K562 (cell line): Measurements from ENCODE around the gene ZFP3. TPM values are rescaled to one million over a fixed set of nuclear protein-coding genes. Genes with fewer than 3 reads are reported as not detected.

Source experiments
- DIDO1 ChIP-seq: fragments of 450-650 bp; IDR thresholded peaks from 2 replicates; pipeline ENCODE4 v1.6.1; 2016; ENCODE audit warnings: low read depth, missing biosample characterization, missing genetic modification characterization
- E2F3 ChIP-seq: fragments of 250-450 bp; sonication (Bioruptor Pico); IDR thresholded peaks from 2 replicates; pipeline ENCODE4 v1.4.0; 2020; ENCODE audit warnings: mild to moderate bottlenecking
- ETV6 ChIP-seq, 3 experiments: fragments of 150-350 bp in 1 of 3; sonication (generic) in 1 of 3; formaldehyde crosslinking in 1 of 3; IDR thresholded peaks; 2 replicates each; pipeline versions ENCODE4 v1.6.1 to v1.8.0; 2014 to 2022; ENCODE audit warnings: borderline replicate concordance in 2 of 3, low read depth in 2 of 3, antibody characterized with exemption in 1 of 3, low read length in 1 of 3, mild to moderate bottlenecking in 1 of 3, missing genetic modification reagents in 1 of 3
- FOXA1 ChIP-seq: fragments of 450-650 bp; IDR thresholded peaks from 2 replicates; pipeline ENCODE4 v1.6.1; 2016; ENCODE audit warnings: mild to moderate bottlenecking, borderline replicate concordance
- GTF2F1 ChIP-seq: IDR thresholded peaks from 2 replicates; pipeline ENCODE4 v1.6.1; 2011; ENCODE audit warnings: low read depth, low read length, improper control_type of control experiment
- MBD2 ChIP-seq: sonication (generic); IDR thresholded peaks from 2 replicates; pipeline ENCODE4 v1.6.1; 2016; ENCODE audit warnings: low read depth, borderline replicate concordance
- POLR2G ChIP-seq: fragments of 200-400 bp; formaldehyde crosslinking; IDR thresholded peaks from 2 replicates; pipeline ENCODE4 v1.6.1; 2017; ENCODE audit warnings: low read depth, mild to moderate bottlenecking, antibody characterized with exemption, low read length, moderate library complexity
- RB1 ChIP-seq: fragments of 450-650 bp; IDR thresholded peaks from 2 replicates; pipeline ENCODE4 v1.6.1; 2017; ENCODE audit warnings: low read depth, mild to moderate bottlenecking
- RBM17 ChIP-seq: fragments of 200-400 bp; formaldehyde crosslinking; IDR thresholded peaks from 2 replicates; pipeline ENCODE4 v1.6.1; 2017; ENCODE audit warnings: low read depth, mild to moderate bottlenecking, low read length, borderline replicate concordance
- TEAD4 ChIP-seq, 2 experiments: sonication (generic) in 1 of 2; formaldehyde crosslinking in 1 of 2; IDR thresholded peaks; 2 replicates each; pipeline versions ENCODE4 v1.6.1 to v1.8.0; 2012 to 2022; ENCODE audit warnings: borderline replicate concordance in 1 of 2, inconsistent platforms in 1 of 2, low read length in 1 of 2, mild to moderate bottlenecking in 1 of 2, missing genetic modification reagents in 1 of 2
- TGIF2 ChIP-seq: sonication (generic); formaldehyde crosslinking; IDR thresholded peaks from 2 replicates; pipeline ENCODE4 v1.8.1; 2022; ENCODE audit warnings: mild to moderate bottlenecking, missing genetic modification reagents, moderate library complexity
- YY1 ChIP-seq, 3 experiments: IDR thresholded peaks; 2 replicates each; pipeline ENCODE4 v1.6.1; 2011; ENCODE audit warnings: low read length in 2 of 3, mild to moderate bottlenecking in 2 of 3, moderate library complexity in 2 of 3, borderline replicate concordance in 1 of 3, control low read depth in 1 of 3, low read depth in 1 of 3; ENCODE audit not compliant: insufficient read depth in 3 of 3, insufficient replicate concordance in 2 of 3, control insufficient read depth in 1 of 3, insufficient read length in 1 of 3; ENCODE audit errors: extremely low read depth in 1 of 3
- ZNF507 ChIP-seq: conservative IDR thresholded peaks from 2 replicates; pipeline ENCODE4 v1.6.1; 2017; ENCODE audit warnings: missing genetic modification characterization, missing compliant biosample characterization
- polyA plus RNA-seq, 8 experiments: library from polyadenylated mRNA; depleted of rRNA in 4 of 8; stranded (reverse) in 5 of 8; unstranded in 3 of 8; fragments of >200 nt; fragmentation: Nextera tagmentation in 2 of 8; fragmentation: Illumina TruSeq in 1 of 8; extraction: Ambion mirVana in 2 of 8; extraction: Trizol in 1 of 8; gene quantifications; 2 replicates each; pipeline versions ENCODE4 v1.2.1 to v1.2.3, GENCODE V29; 2011 to 2014; ENCODE audit warnings: inconsistent platforms in 1 of 8, missing spikeins in 1 of 8
- total RNA-seq, 7 experiments: library from RNA; depleted of rRNA in 6 of 7; stranded (reverse); fragments of >200 nt in 6 of 7; fragmentation: Illumina TruSeq in 2 of 7; extraction: Trizol in 2 of 7; gene quantifications; 2 replicates each; pipeline versions ENCODE4 v1.2.1 to v1.2.3, GENCODE V29; 2011 to 2021; ENCODE audit warnings: low replicate concordance in 1 of 7
- TF ChIP-seq, protein P1 (sequence below): fragments of 250-450 bp; sonication (Bioruptor Pico); IDR thresholded peaks from 2 replicates; pipeline ENCODE4 v1.8.0; 2021; ENCODE audit warnings: moderate library complexity, mild to moderate bottlenecking, inconsistent platforms
- TF ChIP-seq, protein P2 (sequence below): fragments of 250-450 bp; sonication (Bioruptor Pico); IDR thresholded peaks from 2 replicates; pipeline ENCODE4 v1.5.0; 2021; ENCODE audit warnings: mild to moderate bottlenecking, borderline replicate concordance
- TF ChIP-seq, protein P3 (sequence below): fragments of 450-650 bp; IDR thresholded peaks from 2 replicates; pipeline ENCODE4 v1.6.1; 2016; ENCODE audit warnings: missing biosample characterization, missing genetic modification characterization
- TF ChIP-seq, protein P4 (sequence below), 2 experiments: fragments of 450-650 bp; IDR thresholded peaks; 2 replicates each; pipeline ENCODE4 v1.6.1; 2016
- TF ChIP-seq, protein P5 (sequence below): fragments of 250-450 bp; sonication (Bioruptor Pico); IDR thresholded peaks from 2 replicates; pipeline ENCODE4 v1.8.0; 2021; ENCODE audit warnings: moderate library complexity, mild to moderate bottlenecking, inconsistent platforms

The ZFP3 gene
- total and polyA plus RNA-seq, 9 of the 15 experiments (the other 6 are each of a cell fraction or from before 2014, with no cell fraction given): 0.04 TPM; not detected in 8

DNA sequence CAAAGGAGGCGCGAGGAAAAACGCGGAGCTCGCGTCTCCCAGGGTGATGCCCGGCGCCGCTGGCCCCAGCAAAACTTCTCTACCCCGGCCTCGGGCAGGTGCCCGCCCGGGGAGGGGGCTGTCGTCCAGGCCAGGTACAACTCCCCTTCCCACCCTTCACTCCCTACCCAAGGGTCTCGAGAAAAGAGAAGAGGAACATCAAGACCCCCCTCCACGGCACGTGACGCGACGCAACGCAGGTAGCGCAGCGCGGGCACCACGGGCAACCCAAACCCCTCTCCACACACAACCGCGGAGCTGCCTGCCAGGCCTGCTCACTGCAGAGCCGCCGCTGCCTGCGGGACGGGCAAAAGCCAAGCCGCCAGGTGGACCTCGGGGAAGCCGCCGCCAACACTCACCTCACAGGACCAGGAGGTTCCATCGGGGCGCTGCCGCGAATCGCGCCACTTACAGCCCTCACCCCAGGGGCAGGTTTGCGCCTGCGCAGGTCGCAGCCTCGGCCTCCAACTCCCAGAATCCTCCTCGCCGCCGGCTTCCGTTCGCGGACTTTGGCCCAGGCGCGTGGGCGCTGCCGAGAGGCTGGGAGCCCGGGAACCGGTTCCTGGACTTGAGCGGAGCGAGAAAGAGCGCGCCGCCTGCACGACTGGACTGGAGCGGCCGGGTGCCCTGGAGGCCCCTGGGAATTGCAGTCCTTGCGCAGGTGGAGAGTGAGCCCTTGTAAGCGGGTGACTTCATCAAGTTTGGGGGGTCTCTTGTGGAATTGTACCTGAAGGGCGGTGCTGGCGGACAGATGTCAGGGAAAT lies 33.3 kb downstream of the ZFP3 start, which contains the start of gene ZNF232 (continued):
- TF ChIP-seq ETV6 (IDR thresholded peaks at IDR 0.05; ENCODE audit: borderline replicate concordance in 1 of 2, low read depth in 2 of 2, low read length in 1 of 2) (no peak), ETV6 (CRISPR knock-in tag; IDR thresholded peaks at IDR 0.05; ENCODE audit: borderline replicate concordance) (no peak), YY1 (IDR thresholded peaks at IDR 0.05; ENCODE audit: borderline replicate concordance in 1 of 3, control insufficient read depth in 1 of 3, extremely low read depth in 1 of 3, insufficient read depth in 3 of 3, insufficient read length in 1 of 3, insufficient replicate concordance in 2 of 3, low read depth in 1 of 3, low read length in 2 of 3) (peak in 1 of 3 experiments; percentile 50), MBD2 (peak; percentile 35; the same call in 1 of the 2 replicates), FOXA1 (no peak), ZNF507 (no peak), E2F3 (no peak), TEAD4 (IDR thresholded peaks at IDR 0.05; ENCODE audit: low read length) (no peak), TEAD4 (CRISPR knock-in tag; IDR thresholded peaks at IDR 0.05; ENCODE audit: borderline replicate concordance) (no peak), GTF2F1 (0 out of 2 replicates have a peak, but pooled peaks have one; percentile 38), DIDO1 (tag) (no peak), RBM17 (no peak), POLR2G (peak; percentile 94), TGIF2 (no peak), RB1 (peak; percentile 65; the same call in 1 of the 2 replicates)
- TF ChIP-seq, protein P1, sequence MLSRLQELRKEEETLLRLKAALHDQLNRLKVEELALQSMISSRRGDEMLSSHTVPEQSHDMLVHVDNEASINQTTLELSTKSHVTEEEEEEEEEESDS: no peak
- TF ChIP-seq, protein P2, sequence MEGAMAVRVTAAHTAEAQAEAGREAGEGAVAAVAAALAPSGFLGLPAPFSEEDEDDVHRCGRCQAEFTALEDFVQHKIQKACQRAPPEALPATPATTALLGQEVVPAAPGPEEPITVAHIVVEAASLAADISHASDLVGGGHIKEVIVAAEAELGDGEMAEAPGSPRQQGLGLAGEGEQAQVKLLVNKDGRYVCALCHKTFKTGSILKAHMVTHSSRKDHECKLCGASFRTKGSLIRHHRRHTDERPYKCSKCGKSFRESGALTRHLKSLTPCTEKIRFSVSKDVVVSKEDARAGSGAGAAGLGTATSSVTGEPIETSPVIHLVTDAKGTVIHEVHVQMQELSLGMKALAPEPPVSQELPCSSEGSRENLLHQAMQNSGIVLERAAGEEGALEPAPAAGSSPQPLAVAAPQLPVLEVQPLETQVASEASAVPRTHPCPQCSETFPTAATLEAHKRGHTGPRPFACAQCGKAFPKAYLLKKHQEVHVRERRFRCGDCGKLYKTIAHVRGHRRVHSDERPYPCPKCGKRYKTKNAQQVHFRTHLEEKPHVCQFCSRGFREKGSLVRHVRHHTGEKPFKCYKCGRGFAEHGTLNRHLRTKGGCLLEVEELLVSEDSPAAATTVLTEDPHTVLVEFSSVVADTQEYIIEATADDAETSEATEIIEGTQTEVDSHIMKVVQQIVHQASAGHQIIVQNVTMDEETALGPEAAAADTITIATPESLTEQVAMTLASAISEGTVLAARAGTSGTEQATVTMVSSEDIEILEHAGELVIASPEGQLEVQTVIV: no peak
- TF ChIP-seq, protein P3, sequence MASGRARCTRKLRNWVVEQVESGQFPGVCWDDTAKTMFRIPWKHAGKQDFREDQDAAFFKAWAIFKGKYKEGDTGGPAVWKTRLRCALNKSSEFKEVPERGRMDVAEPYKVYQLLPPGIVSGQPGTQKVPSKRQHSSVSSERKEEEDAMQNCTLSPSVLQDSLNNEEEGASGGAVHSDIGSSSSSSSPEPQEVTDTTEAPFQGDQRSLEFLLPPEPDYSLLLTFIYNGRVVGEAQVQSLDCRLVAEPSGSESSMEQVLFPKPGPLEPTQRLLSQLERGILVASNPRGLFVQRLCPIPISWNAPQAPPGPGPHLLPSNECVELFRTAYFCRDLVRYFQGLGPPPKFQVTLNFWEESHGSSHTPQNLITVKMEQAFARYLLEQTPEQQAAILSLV (tag): no peak
- TF ChIP-seq, protein P4, sequence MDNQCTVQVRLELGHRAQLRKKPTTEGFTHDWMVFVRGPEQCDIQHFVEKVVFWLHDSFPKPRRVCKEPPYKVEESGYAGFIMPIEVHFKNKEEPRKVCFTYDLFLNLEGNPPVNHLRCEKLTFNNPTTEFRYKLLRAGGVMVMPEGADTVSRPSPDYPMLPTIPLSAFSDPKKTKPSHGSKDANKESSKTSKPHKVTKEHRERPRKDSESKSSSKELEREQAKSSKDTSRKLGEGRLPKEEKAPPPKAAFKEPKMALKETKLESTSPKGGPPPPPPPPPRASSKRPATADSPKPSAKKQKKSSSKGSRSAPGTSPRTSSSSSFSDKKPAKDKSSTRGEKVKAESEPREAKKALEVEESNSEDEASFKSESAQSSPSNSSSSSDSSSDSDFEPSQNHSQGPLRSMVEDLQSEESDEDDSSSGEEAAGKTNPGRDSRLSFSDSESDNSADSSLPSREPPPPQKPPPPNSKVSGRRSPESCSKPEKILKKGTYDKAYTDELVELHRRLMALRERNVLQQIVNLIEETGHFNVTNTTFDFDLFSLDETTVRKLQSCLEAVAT (IDR thresholded peaks at IDR 0.05): no peak
- TF ChIP-seq, protein P5, sequence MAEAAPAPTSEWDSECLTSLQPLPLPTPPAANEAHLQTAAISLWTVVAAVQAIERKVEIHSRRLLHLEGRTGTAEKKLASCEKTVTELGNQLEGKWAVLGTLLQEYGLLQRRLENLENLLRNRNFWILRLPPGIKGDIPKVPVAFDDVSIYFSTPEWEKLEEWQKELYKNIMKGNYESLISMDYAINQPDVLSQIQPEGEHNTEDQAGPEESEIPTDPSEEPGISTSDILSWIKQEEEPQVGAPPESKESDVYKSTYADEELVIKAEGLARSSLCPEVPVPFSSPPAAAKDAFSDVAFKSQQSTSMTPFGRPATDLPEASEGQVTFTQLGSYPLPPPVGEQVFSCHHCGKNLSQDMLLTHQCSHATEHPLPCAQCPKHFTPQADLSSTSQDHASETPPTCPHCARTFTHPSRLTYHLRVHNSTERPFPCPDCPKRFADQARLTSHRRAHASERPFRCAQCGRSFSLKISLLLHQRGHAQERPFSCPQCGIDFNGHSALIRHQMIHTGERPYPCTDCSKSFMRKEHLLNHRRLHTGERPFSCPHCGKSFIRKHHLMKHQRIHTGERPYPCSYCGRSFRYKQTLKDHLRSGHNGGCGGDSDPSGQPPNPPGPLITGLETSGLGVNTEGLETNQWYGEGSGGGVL (CRISPR knock-in tag): no peak
